B cell (primary cell): ENCODE data around the gene CCPG1.

Experiments
- EZH2 ChIP-seq: IDR thresholded peaks from 2 replicates; pipeline ENCODE4 v1.6.1; 2012; ENCODE audit warnings: borderline replicate concordance, low read depth, mild to moderate bottlenecking, moderate library complexity, low read length; ENCODE audit not compliant: insufficient read depth, poor library complexity, severe bottlenecking
- TF ChIP-seq, protein P1 (sequence below): fragments of 200-600 bp; IDR thresholded peaks from one replicate; pipeline ENCODE4 v1.8.0; 2022; ENCODE audit warnings: antibody characterized with exemption, mild to moderate bottlenecking

DNA sequence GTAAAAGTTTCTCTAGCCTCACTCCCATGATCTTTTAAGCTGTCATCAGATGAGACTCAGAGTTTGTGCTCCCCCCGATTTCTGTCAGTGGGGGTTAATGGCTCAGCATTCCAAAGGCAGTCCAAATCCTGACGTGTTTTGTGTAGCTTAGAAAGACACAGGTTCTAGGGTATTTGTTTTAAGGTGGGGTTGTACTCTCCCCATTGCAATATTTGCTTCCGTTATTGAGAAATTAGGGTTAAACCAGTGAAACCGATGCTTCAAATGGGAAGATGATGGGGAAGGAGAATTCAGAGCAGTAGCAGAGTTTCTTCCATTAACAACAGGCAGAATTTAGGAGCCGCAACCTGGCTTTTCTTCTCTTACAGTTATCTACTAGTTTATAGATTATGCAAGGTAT, 85.7 kb downstream of the CCPG1 start:
- no peak for TF ChIP-seq EZH2
- TF ChIP-seq, protein P1, sequence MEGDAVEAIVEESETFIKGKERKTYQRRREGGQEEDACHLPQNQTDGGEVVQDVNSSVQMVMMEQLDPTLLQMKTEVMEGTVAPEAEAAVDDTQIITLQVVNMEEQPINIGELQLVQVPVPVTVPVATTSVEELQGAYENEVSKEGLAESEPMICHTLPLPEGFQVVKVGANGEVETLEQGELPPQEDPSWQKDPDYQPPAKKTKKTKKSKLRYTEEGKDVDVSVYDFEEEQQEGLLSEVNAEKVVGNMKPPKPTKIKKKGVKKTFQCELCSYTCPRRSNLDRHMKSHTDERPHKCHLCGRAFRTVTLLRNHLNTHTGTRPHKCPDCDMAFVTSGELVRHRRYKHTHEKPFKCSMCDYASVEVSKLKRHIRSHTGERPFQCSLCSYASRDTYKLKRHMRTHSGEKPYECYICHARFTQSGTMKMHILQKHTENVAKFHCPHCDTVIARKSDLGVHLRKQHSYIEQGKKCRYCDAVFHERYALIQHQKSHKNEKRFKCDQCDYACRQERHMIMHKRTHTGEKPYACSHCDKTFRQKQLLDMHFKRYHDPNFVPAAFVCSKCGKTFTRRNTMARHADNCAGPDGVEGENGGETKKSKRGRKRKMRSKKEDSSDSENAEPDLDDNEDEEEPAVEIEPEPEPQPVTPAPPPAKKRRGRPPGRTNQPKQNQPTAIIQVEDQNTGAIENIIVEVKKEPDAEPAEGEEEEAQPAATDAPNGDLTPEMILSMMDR = no peak
